Measurements from ENCODE around the gene DNAI4. TPM values are rescaled to one million over a fixed set of nuclear protein-coding genes. Genes with fewer than 3 reads are reported as not detected.
"Not testable (repeated sequence)": the region's sequence is repeated elsewhere in the genome, so short reads cannot be mapped to it uniquely, and the experiment has no call there.

The DNAI4 gene
- total and polyA plus RNA-seq, 10 donors, result 0.78 to 8.1 (median 4.9) TPM

- peaks cover 4 to 20% (median 13%) of the 10 kb centered on the region in 6 donors for H3K4me1 ChIP-seq
- DNase-seq, result no peak
- intact Hi-C loops (cut with DNase I; ENCODE audit: low total_unique reads), result no loop called here
- H3K27me3 ChIP-seq (replicated peaks in 1 of 7), result no peaks in the 10 kb centered on the region
- no peak overlapping the region for H3K27ac ChIP-seq
- WGBS, 5 donors, result 85 to 95% (median 90%) methylated on average over 3 of the region's 3 CpGs
- H3K36me3 ChIP-seq, result peaks cover 0 to 6% (median 0%) of the 10 kb centered on the region in 6 donors
- no peak for TF ChIP-seq POLR2AphosphoS5 (IDR thresholded peaks at IDR 0.05)
- TF ChIP-seq POLR2A (IDR thresholded peaks at IDR 0.05), result no peak
- TF ChIP-seq CTCF (IDR thresholded peaks at IDR 0.05 in 8 of 11, conservative IDR thresholded peaks at IDR 0.05 in 3 of 11), result no peak
- no peak overlapping the region for H3K4me3 ChIP-seq
- H3K9me3 ChIP-seq, result peaks cover 0 to 14% (median 9%) of the 10 kb centered on the region in 8 donors
Observed at GRCh38 chr1:66919828-66920227, 4.8 kb downstream of the DNAI4 start.

GRCh38 chr1:66919063-66919462 lies 5.6 kb downstream of the DNAI4 start:
- DNase-seq, result no peak
- TF ChIP-seq POLR2A (IDR thresholded peaks at IDR 0.05) (no peak), CTCF (IDR thresholded peaks at IDR 0.05 in 8 of 11, conservative IDR thresholded peaks at IDR 0.05 in 3 of 11) (no peak), POLR2AphosphoS5 (IDR thresholded peaks at IDR 0.05) (no peak)
- 86 to 100% (median 95%) methylated on average over 1 of the region's 1 CpG for WGBS, 5 donors
- peaks cover 0 to 14% (median 9%) of the 10 kb centered on the region in 8 donors for H3K9me3 ChIP-seq
- peaks cover 4 to 16% (median 11%) of the 10 kb centered on the region in 6 donors for H3K4me1 ChIP-seq
- intact Hi-C loops (cut with DNase I; ENCODE audit: low total_unique reads), result no loop called here
- no peak overlapping the region for H3K4me3 ChIP-seq
- H3K27ac ChIP-seq, result no peak overlapping the region
- no peaks in the 10 kb centered on the region for H3K27me3 ChIP-seq (replicated peaks in 1 of 7)
- peaks cover 0 to 6% (median 0%) of the 10 kb centered on the region in 6 donors for H3K36me3 ChIP-seq

GRCh38 chr1:66917476-66917875 lies 7.2 kb downstream of the DNAI4 start:
- 92 to 100% (median 98%) methylated on average over 1 of the region's 1 CpG for WGBS, 5 donors
- intact Hi-C loops (cut with DNase I; ENCODE audit: low total_unique reads), result no loop called here
- H3K4me3 ChIP-seq, result no peak overlapping the region

GRCh38 chr1:66916320-66916719 lies 8.3 kb downstream of the DNAI4 start:
- Histone ChIP-seq H3K36me3 (peaks cover 0 to 6% (median 0%) of the 10 kb centered on the region in 6 donors), H3K27ac (no peak overlapping the region), H3K9me3 (peaks cover 0 to 14% (median 9%) of the 10 kb centered on the region in 8 donors), H3K4me1 (no peaks in the 10 kb centered on the region), H3K4me3 (no peak overlapping the region), H3K27me3 (replicated peaks in 1 of 7) (no peaks in the 10 kb centered on the region)
- no peak for TF ChIP-seq CTCF (IDR thresholded peaks at IDR 0.05 in 8 of 11, conservative IDR thresholded peaks at IDR 0.05 in 3 of 11)
- TF ChIP-seq POLR2AphosphoS5 (IDR thresholded peaks at IDR 0.05), result no peak
- TF ChIP-seq POLR2A (IDR thresholded peaks at IDR 0.05), result no peak
- DNase-seq, result no peak
- intact Hi-C loops (cut with DNase I; ENCODE audit: low total_unique reads), result no loop called here
- WGBS, 5 donors, result 61 to 82% (median 67%) methylated on average over 2 of the region's 2 CpGs

More at GRCh38 chr1:66917476-66917875, 7.2 kb downstream of the DNAI4 start:
- Histone ChIP-seq H3K27me3 (replicated peaks in 1 of 7) (no peaks in the 10 kb centered on the region), H3K9me3 (peaks cover 0 to 14% (median 9%) of the 10 kb centered on the region in 8 donors), H3K27ac (no peak overlapping the region), H3K36me3 (peaks cover 0 to 6% (median 0%) of the 10 kb centered on the region in 6 donors), H3K4me1 (peaks cover 0 to under 1% (median 0%) of the 10 kb centered on the region in 6 donors)
- TF ChIP-seq POLR2A (IDR thresholded peaks at IDR 0.05), result no peak
- TF ChIP-seq CTCF (IDR thresholded peaks at IDR 0.05 in 8 of 11, conservative IDR thresholded peaks at IDR 0.05 in 3 of 11), result no peak
- no peak for TF ChIP-seq POLR2AphosphoS5 (IDR thresholded peaks at IDR 0.05)
- DNase-seq, result no peak

GRCh38 chr1:66915203-66915602 lies 9.5 kb downstream of the DNAI4 start:
- H3K4me3 ChIP-seq; H3K27ac ChIP-seq; H3K36me3 ChIP-seq; H3K27me3 ChIP-seq (replicated peaks in 1 of 7); intact Hi-C loops (cut with DNase I; ENCODE audit: low total_unique reads); H3K4me1 ChIP-seq; DNase-seq: not testable (repeated sequence)
- peaks cover 0 to 14% (median 9%) of the 10 kb centered on the region in 8 donors for H3K9me3 ChIP-seq
- WGBS, 5 donors, result 89 to 100% (median 96%) methylated on average over 1 of the region's 1 CpG

All from spleen (tissue), 11 donors.